Peyer's patch (tissue), 4 donors: ENCODE results near the gene TAS1R3. TPM values are rescaled to one million over a fixed set of nuclear protein-coding genes. Genes with fewer than 3 reads are reported as not detected.

Experiments
- DNase-seq, 3 donors: peaks; one replicate each; pipeline ENCODE4 v3.0.0-alpha.2; 2017 to 2019
- H3K27ac ChIP-seq, 4 donors: fragments of 200-600 bp; sonication (generic); one replicate each; pipeline ENCODE4 v1.5.1; 2016 to 2019
- H3K27me3 ChIP-seq, 2 donors: fragments of 200-600 bp; sonication (generic); one replicate each; pipeline ENCODE4 v1.5.1; 2019
- H3K36me3 ChIP-seq, 3 donors: fragments of 200-600 bp; sonication (generic); one replicate each; pipeline ENCODE4 v1.5.1; 2016 to 2019
- H3K4me1 ChIP-seq, 4 donors: fragments of 200-600 bp; sonication (generic); one replicate each; pipeline ENCODE4 v1.5.1; 2016 to 2019
- H3K4me3 ChIP-seq, 4 donors: fragments of 200-600 bp; sonication (generic); 1 replicate in 3 of 4; 2 replicates in 1 of 4; pipeline ENCODE4 v1.5.1; 2016 to 2019; ENCODE audit warnings: mild to moderate bottlenecking in 1 of 4
- H3K9me3 ChIP-seq, 4 donors: fragments of 200-600 bp; sonication (generic); one replicate each; pipeline ENCODE4 v1.5.1; 2016 to 2019; ENCODE audit warnings: mild to moderate bottlenecking in 1 of 4
- CTCF ChIP-seq, 6 experiments: fragments of 450-650 bp in 4 of 6; fragments of 200-600 bp in 2 of 6; sonication (generic) in 1 of 6; IDR thresholded peaks; one replicate each; pipeline ENCODE4 v1.5.1; 2017 to 2019; ENCODE audit warnings: antibody characterized with exemption in 6 of 6, mild to moderate bottlenecking in 3 of 6, moderate library complexity in 1 of 6
- POLR2A ChIP-seq, 2 donors: fragments of 450-650 bp; IDR thresholded peaks; one replicate each; pipeline ENCODE4 v1.5.1; 2017; ENCODE audit warnings: antibody characterized with exemption in 2 of 2, mild to moderate bottlenecking in 2 of 2, moderate library complexity in 2 of 2
- total RNA-seq, 4 donors: library from RNA; depleted of rRNA; stranded (reverse); fragments of >200 nt; gene quantifications; one replicate each; pipeline ENCODE4 v1.1.0, GENCODE V29; 2016

The TAS1R3 gene
- total RNA-seq, 4 donors from 2014 or later: 2.1 to 5.8 (median 3.0) TPM

GRCh38 chr1:1298861-1299685, 32.0 kb upstream of the TAS1R3 start:
- Histone ChIP-seq H3K4me3 (no peak overlapping the region), H3K36me3 (peaks cover 0 to 32% (median 0%) of the 10 kb centered on the region in 3 donors), H3K27ac (no peak overlapping the region), H3K9me3 (no peaks in the 10 kb centered on the region), H3K27me3 (no peaks in the 10 kb centered on the region), H3K4me1 (peaks cover 0 to 8% (median under 1%) of the 10 kb centered on the region in 4 donors)
- no peak for DNase-seq
- TF ChIP-seq POLR2A (IDR thresholded peaks at IDR 0.05) (no peak), CTCF (IDR thresholded peaks at IDR 0.05) (no peak)

DNA sequence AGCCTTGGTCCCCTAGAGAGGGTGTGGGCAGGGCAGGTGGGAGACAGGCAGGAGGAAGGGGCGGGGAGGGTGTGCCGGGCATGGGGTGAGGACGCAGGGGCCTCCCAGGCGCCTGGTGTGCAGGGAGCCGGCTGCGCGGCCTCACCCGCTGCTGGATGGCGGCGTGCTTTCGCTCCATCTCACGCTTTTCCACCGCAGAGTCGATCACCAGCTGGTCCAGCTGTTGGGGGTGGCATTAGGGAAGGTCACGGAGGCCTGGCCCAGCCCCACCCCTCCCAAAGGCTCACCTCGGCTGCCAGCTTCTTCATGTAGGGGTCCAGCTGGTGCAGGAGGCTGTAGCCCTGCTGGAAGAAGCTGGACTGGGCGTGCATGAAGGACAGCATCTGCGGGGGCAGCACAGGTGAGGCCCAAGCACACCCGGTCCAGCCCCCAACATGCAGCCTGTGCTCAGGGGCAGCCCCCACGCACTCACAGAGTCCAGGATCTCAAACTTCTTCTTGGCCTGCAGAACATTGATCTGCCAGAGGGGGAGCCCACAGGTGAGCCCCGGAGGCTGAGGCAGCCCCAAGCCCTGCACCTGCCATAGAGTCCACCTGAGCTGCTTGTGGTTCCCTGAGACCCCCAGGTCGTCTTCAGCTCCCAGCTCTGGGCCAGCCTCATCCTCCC, 31.3 kb upstream of the TAS1R3 start:
- TF ChIP-seq POLR2A (IDR thresholded peaks at IDR 0.05) (no peak), CTCF (IDR thresholded peaks at IDR 0.05) (peak in 4 of 6 experiments; percentile 23 to 42 (median 27))
- Histone ChIP-seq H3K4me1 (peaks cover 0 to 15% (median 5%) of the 10 kb centered on the region in 4 donors), H3K27ac (no peak overlapping the region), H3K27me3 (no peaks in the 10 kb centered on the region), H3K9me3 (no peaks in the 10 kb centered on the region), H3K4me3 (no peak overlapping the region), H3K36me3 (peaks cover 0 to 25% (median 0%) of the 10 kb centered on the region in 3 donors)
- no peak for DNase-seq

GRCh38 chr1:1300352-1300739, 30.7 kb upstream of the TAS1R3 start:
- TF ChIP-seq POLR2A (IDR thresholded peaks at IDR 0.05) (no peak), CTCF (IDR thresholded peaks at IDR 0.05) (peak in 1 of 6 experiments; percentile 1)
- peaks cover 0 to 19% (median 0%) of the 10 kb centered on the region in 3 donors for H3K36me3 ChIP-seq
- peaks cover 5 to 21% (median 11%) of the 10 kb centered on the region in 4 donors for H3K4me1 ChIP-seq
- no peak for DNase-seq
- H3K9me3 ChIP-seq: no peaks in the 10 kb centered on the region
- no peak overlapping the region for H3K4me3 ChIP-seq
- H3K27me3 ChIP-seq: no peaks in the 10 kb centered on the region
- no peak overlapping the region for H3K27ac ChIP-seq

DNA sequence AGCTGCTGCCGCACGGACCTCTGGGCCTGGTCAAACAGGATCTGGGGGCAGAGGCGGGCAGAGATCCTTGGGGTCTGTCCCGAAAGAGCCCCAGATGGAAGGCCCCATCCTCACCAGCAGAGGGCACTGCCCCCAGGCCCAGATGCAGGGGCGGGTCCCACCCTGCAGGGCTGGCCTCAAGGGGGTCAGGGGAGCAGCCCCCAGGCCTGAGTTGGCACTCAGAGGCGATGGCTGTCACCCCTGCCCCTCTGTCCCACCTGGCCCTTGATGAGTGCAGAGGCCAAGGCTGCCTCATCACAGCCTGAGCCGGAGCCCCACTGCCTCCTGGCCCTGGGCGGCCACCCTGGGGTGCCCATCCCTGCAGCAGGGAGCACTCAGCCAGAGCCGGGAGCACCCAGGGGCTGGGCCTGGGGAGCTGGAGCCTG, 29.1 kb upstream of the TAS1R3 start:
- H3K4me1 ChIP-seq: peaks cover 12 to 37% (median 27%) of the 10 kb centered on the region in 4 donors
- TF ChIP-seq CTCF (IDR thresholded peaks at IDR 0.05) (peak in 2 of 6 experiments; percentile 17 to 29), POLR2A (IDR thresholded peaks at IDR 0.05) (no peak)
- no peak for DNase-seq
- no peaks in the 10 kb centered on the region for H3K9me3 ChIP-seq
- H3K4me3 ChIP-seq: no peak overlapping the region
- H3K27me3 ChIP-seq: no peaks in the 10 kb centered on the region
- no peak overlapping the region for H3K27ac ChIP-seq
- H3K36me3 ChIP-seq: peaks cover 0 to 5% (median 0%) of the 10 kb centered on the region in 3 donors

DNA sequence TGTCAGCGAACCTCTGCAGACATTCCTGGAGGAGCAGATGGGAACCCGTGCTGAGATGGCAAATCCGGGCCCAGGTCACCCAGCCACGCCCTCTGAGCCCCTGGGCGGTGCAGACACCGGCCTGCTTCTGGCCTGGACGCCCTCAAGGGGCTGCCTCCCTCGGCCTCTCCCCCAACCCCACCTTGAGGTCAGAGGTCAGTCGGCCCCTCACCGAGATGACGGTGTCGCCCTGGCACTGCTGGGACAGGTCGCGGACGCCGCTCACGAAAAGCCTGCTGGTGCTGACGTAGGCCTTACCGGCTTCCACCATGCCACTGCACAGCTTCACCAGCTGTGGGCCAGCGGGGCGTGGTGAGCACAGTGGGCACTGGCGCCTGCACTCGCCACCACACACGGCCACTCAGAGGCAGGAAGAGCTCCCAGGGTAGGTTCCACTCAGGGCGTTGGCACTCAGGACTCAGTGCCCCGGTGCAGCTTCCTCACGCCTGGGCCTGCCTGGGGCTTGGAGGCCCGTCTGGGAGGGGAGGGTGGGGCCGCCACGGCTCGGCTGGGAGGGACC, 28.1 kb upstream of the TAS1R3 start:
- no peak for TF ChIP-seq CTCF (IDR thresholded peaks at IDR 0.05)
- no peak for TF ChIP-seq POLR2A (IDR thresholded peaks at IDR 0.05)
- no peak overlapping the region for H3K4me3 ChIP-seq
- no peaks in the 10 kb centered on the region for H3K27me3 ChIP-seq
- no peaks in the 10 kb centered on the region for H3K9me3 ChIP-seq
- no peak for DNase-seq
- peaks cover 12 to 39% (median 30%) of the 10 kb centered on the region in 4 donors for H3K4me1 ChIP-seq
- no peak overlapping the region for H3K27ac ChIP-seq
- H3K36me3 ChIP-seq: peaks cover 0 to 2% (median 0%) of the 10 kb centered on the region in 3 donors
